GM12891 (cell line): Measurements from ENCODE around the gene ELOVL5.

Experiments
- PAX5 ChIP-seq: IDR thresholded peaks from 2 replicates; pipeline ENCODE4 v1.6.1; 2011; ENCODE audit warnings: low read length, moderate library complexity, mild to moderate bottlenecking; ENCODE audit not compliant: insufficient read depth, severe bottlenecking
- POLR2A ChIP-seq: IDR thresholded peaks from 2 replicates; pipeline ENCODE4 v1.6.1; 2011; ENCODE audit warnings: low read depth, low read length, control low read depth
- POLR2AphosphoS5 ChIP-seq: IDR thresholded peaks from 2 replicates; pipeline ENCODE4 v1.6.1; 2011; ENCODE audit warnings: low read depth, low read length, control low read depth
- POU2F2 ChIP-seq: IDR thresholded peaks from 2 replicates; pipeline ENCODE4 v1.6.1; 2011; ENCODE audit warnings: low read depth, mild to moderate bottlenecking, control low read depth, low read length, moderate library complexity
- SPI1 ChIP-seq: IDR thresholded peaks from 2 replicates; pipeline ENCODE4 v1.6.1; 2011; ENCODE audit warnings: low read depth, low read length, control low read depth
- TAF1 ChIP-seq: IDR thresholded peaks from 2 replicates; pipeline ENCODE4 v1.6.1; 2011; ENCODE audit warnings: low read depth, low read length, control low read depth

GRCh38 chr6:53366128-53366641 lies 17.4 kb upstream of the ELOVL5 start:
- TF ChIP-seq POLR2A, result no peak
- TF ChIP-seq TAF1, result no peak
- TF ChIP-seq PAX5, result no peak
- TF ChIP-seq POU2F2, result no peak
- TF ChIP-seq POLR2AphosphoS5, result no peak
- TF ChIP-seq SPI1, result no peak
